GM13977 (cell line): ENCODE data around the gene ACSF3.

Source experiments
- DNase-seq: peaks from one replicate; pipeline ENCODE4 v3.0.0; 2012; ENCODE audit warnings: low spot score
- in situ Hi-C: fragments of 300-500 bp; cut with MboI; formaldehyde crosslinking; loops from one replicate; pipeline ENCODE4 v1.12.0; 2022; ENCODE audit warnings: low sequenced_read_pairs, low pct_unique_long_range_greater_than_20kb, mixed read lengths, inconsistent platforms; ENCODE audit not compliant: unreplicated experiment
- TF ChIP-seq, protein P1 (sequence below): IDR thresholded peaks from 2 replicates; pipeline ENCODE4 v1.5.1; 2012; ENCODE audit warnings: mild to moderate bottlenecking, control low read depth; ENCODE audit not compliant: insufficient read depth; ENCODE audit errors: extremely low read depth, missing control alignments

ACSF3 gene

GRCh38 chr16:89193576-89194293 lies 100.1 kb downstream of the ACSF3 start:
- DNase-seq, result no peak
- TF ChIP-seq, protein P1, sequence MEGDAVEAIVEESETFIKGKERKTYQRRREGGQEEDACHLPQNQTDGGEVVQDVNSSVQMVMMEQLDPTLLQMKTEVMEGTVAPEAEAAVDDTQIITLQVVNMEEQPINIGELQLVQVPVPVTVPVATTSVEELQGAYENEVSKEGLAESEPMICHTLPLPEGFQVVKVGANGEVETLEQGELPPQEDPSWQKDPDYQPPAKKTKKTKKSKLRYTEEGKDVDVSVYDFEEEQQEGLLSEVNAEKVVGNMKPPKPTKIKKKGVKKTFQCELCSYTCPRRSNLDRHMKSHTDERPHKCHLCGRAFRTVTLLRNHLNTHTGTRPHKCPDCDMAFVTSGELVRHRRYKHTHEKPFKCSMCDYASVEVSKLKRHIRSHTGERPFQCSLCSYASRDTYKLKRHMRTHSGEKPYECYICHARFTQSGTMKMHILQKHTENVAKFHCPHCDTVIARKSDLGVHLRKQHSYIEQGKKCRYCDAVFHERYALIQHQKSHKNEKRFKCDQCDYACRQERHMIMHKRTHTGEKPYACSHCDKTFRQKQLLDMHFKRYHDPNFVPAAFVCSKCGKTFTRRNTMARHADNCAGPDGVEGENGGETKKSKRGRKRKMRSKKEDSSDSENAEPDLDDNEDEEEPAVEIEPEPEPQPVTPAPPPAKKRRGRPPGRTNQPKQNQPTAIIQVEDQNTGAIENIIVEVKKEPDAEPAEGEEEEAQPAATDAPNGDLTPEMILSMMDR, result no peak
- in situ Hi-C loops, result no loop called here

GRCh38 chr16:89194340-89195311 lies 101.0 kb downstream of the ACSF3 start:
- in situ Hi-C loops, result no loop called here
- DNase-seq, result no peak
- TF ChIP-seq, protein P1, result no peak

GRCh38 chr16:89195521-89196171 lies 102.0 kb downstream of the ACSF3 start:
- in situ Hi-C loops, result no loop called here
- TF ChIP-seq, protein P1, result no peak
- no peak for DNase-seq

GRCh38 chr16:89197033-89197632 lies 103.5 kb downstream of the ACSF3 start:
- in situ Hi-C loops, result no loop called here
- no peak for DNase-seq
- TF ChIP-seq, protein P1, result no peak

DNA sequence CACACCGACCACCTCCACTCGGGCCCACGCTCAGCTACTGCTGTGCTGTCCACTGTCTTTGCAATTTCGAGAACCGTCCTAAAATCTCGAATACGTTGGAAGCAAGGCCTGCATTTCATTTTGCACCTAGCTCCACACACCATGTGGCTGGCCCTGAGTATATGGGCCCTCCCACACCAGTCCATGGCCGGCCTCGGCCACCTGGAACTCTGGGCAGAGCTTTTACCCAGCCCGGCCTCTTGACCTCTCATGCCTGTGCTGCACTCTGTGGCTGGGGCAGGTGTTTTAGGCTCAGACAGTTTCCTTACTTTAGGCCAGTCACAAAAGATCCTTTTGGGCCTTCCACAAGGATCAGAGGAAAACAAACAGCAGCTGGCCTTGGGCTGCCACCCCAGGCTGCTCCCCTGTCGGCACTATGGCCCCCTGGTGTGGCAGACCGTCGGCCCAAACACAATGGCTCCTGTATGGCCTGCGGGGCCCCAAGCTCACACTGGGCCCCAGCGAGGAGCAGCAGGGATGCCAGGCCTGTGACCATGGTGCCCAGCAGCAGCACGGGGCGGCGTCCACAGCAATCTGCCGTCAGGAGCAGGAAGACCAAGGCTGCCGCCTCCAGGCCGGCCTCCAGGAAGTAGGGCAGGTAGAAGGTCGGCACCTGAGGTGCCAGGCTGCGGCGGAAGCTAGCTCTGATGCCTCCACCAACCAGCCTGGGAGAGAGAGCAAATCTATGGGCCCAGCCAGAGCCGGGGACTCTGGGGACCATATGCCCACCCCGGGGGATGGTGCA lies 104.2 kb downstream of the ACSF3 start:
- no peak for DNase-seq
- in situ Hi-C loops, result no loop called here
- TF ChIP-seq, protein P1, result no peak
